GM19193 (cell line): ENCODE data around the gene FBN1.

Experiments used
- POLR2A ChIP-seq: IDR thresholded peaks from 4 replicates; pipeline ENCODE4 v1.6.1; 2011; ENCODE audit not compliant: insufficient read depth, insufficient read length; ENCODE audit errors: extremely low read depth

Gene FBN1

GRCh38 chr15:48427479-48427878 lies 218.0 kb downstream of the FBN1 start:
- no peak for TF ChIP-seq POLR2A

GRCh38 chr15:48426941-48427340 lies 218.6 kb downstream of the FBN1 start:
- no peak for TF ChIP-seq POLR2A

GRCh38 chr15:48426044-48426443 lies 219.5 kb downstream of the FBN1 start:
- TF ChIP-seq POLR2A: no peak

- no peak for TF ChIP-seq POLR2A
These were observed 220.5 kb downstream of the FBN1 start for GRCh38 chr15:48425051-48425450.

GRCh38 chr15:48423896-48424475 lies 221.5 kb downstream of the FBN1 start:
- no peak for TF ChIP-seq POLR2A

GRCh38 chr15:48423342-48423741 lies 222.2 kb downstream of the FBN1 start:
- no peak for TF ChIP-seq POLR2A

GRCh38 chr15:48422401-48422800 lies 223.1 kb downstream of the FBN1 start:
- no peak for TF ChIP-seq POLR2A

GRCh38 chr15:48421362-48421761 lies 224.1 kb downstream of the FBN1 start:
- no peak for TF ChIP-seq POLR2A

GRCh38 chr15:48419896-48420295 lies 225.6 kb downstream of the FBN1 start:
- no peak for TF ChIP-seq POLR2A

GRCh38 chr15:48418343-48418742 lies 227.2 kb downstream of the FBN1 start:
- TF ChIP-seq POLR2A: no peak

- TF ChIP-seq POLR2A: no peak
These were observed 229.2 kb downstream of the FBN1 start for GRCh38 chr15:48416301-48416700.

- no peak for TF ChIP-seq POLR2A
These were observed 230.2 kb downstream of the FBN1 start for GRCh38 chr15:48415036-48415886.

GRCh38 chr15:48414015-48414414 lies 231.5 kb downstream of the FBN1 start:
- no peak for TF ChIP-seq POLR2A

- TF ChIP-seq POLR2A: no peak
These were observed 232.2 kb downstream of the FBN1 start for GRCh38 chr15:48413304-48413703.

- no peak for TF ChIP-seq POLR2A
These were observed 233.4 kb downstream of the FBN1 start for GRCh38 chr15:48411971-48412591.

- TF ChIP-seq POLR2A: no peak
These were observed 235.9 kb downstream of the FBN1 start for GRCh38 chr15:48409623-48410022.
